ENCODE results near the gene SLC22A5.
"Not testable (repeated sequence)": the region's sequence is repeated elsewhere in the genome, so short reads cannot be mapped to it uniquely, and the experiment has no call there.

The SLC22A5 gene

DNA sequence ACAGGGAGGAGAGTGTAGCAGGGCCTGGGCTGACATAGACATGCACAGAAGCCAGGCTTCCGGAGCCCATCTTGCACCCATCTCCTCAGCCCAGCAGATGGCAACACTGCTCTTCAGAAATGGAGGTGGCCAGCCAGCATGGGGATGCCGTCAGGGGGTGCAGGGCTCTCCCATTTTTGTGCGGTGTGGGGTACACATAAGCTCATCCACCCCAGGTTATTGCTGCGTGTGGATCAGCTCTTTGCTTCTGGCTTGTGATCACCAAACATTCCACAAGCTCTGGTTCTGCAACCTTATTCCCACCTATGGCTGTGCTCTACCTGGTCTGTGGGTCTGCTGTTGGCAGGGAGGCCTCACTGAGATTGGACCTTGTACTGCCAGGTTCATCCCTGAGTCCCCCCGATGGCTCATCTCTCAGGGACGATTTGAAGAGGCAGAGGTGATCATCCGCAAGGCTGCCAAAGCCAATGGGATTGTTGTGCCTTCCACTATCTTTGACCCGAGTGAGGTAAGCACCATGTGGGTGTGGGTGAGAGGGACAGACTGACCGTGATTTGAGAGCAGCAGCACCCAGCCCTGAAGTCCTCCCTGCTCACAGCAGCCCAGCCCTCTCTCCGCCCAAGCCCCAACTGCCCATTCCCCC lies 17.3 kb downstream of the SLC22A5 start:
- in situ Hi-C loops (cut with MboI; ENCODE audit: low sequenced_read_pairs): loop anchor here (25.0 kb wide), 2 partner anchors 324 to 451 kb away; partner anchors contain the start of genes CSF2, IL3 and SHROOM1

DNA sequence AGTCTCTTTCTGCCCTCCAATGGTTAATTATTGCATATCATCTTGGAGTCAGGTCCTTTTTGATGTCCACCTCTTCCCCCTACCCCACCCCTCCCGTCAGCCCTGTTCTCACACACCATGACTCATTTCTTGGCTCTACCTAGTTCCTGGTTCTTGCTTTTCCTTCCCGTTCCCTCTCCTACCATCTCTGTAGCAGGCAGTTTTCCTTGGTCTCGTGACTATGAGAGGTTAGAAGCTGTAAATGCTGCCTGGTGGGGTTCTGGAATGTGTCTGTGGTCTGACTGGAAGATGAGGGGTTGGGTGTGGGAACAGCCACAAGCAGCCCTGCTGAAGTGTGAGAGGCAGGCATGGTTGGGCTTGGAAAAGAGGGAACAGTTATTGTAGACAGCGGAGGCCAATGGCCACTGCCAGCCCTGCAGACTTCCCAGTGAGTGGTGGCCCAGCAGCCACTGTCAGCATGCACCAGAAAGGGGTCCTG lies 18.2 kb downstream of the SLC22A5 start:
- in situ Hi-C loops (cut with MboI; ENCODE audit: low sequenced_read_pairs): loop anchor here (25.0 kb wide), 2 partner anchors 325 to 450 kb away; partner anchors contain the start of genes CSF2, IL3 and SHROOM1

DNA sequence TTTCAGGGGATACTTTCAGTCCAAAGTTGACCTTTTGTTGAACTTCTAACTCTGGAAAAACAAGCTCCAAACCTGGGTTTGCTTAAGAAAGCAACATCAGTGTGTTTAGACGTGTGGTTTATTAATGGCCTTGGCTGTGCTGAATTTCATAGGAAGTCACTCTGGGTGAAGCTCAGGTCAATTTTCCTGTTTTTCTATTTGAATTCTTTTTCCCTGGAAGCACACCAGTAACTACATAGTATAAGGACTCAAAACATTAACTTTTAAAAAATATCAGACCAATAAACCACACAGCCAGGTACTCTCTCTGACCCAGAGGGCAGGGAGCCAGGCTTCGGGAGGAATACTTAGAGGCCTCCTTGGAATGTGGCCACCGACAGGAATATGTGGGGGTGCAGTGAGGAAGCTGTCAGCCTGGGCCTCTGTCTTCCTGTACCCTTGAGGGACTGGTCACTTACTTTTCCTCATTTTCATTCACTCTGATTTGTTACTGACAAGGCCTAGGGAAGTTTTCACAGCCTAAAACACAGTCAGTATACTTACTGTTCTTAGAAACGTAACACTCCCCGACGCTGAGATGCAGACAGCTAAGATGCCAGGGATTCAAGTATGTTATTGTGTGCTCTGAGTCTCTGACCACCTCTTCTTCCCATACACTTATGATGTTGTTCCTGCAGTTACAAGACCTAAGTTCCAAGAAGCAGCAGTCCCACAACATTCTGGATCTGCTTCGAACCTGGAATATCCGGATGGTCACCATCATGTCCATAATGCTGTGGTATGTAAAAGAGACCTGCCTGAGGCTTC lies 18.9 kb downstream of the SLC22A5 start:
- in situ Hi-C loops (cut with MboI; ENCODE audit: low sequenced_read_pairs): loop anchor here (25.0 kb wide), 2 partner anchors 326 to 449 kb away; partner anchors contain the start of genes CSF2, IL3 and SHROOM1

DNA sequence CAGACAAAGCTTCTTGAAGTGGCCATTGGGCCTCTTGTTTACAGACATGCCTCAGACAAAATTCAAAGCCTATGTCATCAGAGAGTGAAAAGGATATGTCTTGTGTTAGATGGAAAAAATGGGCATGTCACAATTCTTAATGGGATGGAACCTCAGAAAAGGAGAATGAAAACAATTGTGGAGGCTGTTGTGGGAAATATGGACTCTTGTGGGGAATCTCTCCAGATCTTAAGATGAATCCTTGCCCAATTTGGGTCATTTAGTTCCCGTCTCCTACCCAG lies 19.5 kb downstream of the SLC22A5 start:
- in situ Hi-C loops (cut with MboI; ENCODE audit: low sequenced_read_pairs): loop anchor here (25.0 kb wide), 2 partner anchors 327 to 448 kb away; partner anchors contain the start of genes CSF2, IL3 and SHROOM1

DNA sequence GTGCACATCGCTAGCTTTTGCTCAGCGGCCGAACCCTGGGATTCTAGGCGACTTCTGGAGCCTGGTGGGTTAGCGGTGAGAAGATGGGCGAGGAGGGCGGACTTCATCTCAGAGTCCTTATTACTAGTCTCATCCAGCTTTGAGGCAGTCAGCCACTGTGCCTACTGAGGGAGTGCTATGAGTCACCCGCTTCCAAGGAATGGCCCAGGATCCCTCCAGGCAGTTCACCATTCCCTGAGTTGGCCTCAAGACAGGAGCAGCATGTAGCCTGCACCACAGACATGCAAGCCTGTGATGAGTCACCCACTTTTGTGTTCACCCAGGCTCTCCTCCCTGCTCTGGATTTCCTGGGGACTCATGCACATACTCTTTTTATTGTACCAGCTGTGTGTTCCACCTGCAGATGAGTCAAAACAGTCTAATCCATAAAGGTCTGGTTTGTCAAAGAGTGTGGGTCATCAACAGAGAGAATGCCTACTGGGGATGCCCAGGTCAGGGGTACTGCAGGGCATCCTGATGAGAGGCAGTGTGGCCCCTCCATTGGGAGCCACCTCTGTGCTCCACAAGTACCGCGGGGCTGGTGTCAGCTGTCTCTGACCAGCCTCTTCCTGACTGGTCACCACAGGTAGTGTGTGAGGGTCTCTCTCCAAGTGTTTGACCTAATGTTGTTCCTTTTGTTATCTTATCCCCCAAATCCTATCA lies 20.2 kb downstream of the SLC22A5 start:
- in situ Hi-C loops (cut with MboI; ENCODE audit: low sequenced_read_pairs): loop anchor here (25.0 kb wide), 2 partner anchors 327 to 448 kb away; partner anchors contain the start of genes CSF2, IL3 and SHROOM1

DNA sequence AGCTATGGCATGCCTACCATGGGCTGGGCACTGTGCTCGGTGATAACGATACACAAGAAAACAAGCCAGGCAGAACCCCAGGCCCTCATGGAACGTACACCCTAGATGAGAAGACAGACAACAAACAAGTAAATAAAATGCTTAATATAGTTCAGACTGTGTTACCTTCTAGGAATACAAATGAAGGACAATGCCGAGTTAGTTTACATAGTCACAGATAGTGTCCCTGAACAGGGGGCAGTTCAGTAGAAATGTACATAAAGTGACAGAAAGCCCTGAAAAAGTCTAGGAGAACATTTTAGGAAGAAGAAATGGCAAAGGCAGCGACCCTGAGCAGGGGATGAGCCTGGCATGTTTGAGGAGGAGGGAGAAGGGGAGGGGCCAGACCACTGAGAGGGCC lies 21.7 kb downstream of the SLC22A5 start:
- in situ Hi-C loops (cut with MboI; ENCODE audit: low sequenced_read_pairs): loop anchor here (25.0 kb wide), 2 partner anchors 329 to 446 kb away; partner anchors contain the start of genes CSF2, IL3 and SHROOM1

DNA sequence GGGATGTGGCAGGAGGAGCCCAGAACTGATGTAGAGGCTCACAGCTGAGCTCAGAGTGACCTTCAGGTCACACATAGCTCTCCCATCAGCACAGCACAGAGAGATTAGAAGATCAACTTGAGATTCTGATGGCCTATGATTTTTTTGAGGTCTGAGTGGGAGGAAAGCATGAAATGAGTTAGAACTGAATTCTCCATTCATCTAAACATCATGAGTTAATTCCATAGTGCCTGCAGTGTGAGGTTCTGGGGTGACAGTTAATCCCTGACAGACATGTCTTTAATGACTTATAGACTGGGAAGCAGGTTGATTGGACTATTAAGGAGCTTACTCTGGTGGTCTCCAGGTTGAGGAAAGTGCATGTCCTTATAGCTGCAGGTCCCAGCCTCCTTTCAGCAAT lies 22.4 kb downstream of the SLC22A5 start:
- in situ Hi-C loops (cut with MboI; ENCODE audit: low sequenced_read_pairs): loop anchor here (25.0 kb wide), 2 partner anchors 330 to 445 kb away; partner anchors contain the start of genes CSF2, IL3 and SHROOM1

DNA sequence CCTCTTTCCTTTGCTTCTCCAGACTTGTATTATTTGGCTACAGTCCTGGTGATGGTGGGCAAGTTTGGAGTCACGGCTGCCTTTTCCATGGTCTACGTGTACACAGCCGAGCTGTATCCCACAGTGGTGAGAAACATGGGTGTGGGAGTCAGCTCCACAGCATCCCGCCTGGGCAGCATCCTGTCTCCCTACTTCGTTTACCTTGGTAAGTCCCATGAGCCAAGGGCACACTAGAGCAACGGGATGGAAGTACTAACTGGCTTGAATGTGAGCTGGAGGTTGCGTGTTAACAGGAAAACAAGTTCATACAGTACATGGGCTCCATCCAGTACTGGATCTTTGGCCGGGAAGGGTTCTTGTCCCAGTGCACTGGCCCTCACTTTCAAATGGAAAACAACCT lies 22.9 kb downstream of the SLC22A5 start:
- in situ Hi-C loops (cut with MboI; ENCODE audit: low sequenced_read_pairs): loop anchor here (25.0 kb wide), 2 partner anchors 330 to 445 kb away; partner anchors contain the start of genes CSF2, IL3 and SHROOM1

DNA sequence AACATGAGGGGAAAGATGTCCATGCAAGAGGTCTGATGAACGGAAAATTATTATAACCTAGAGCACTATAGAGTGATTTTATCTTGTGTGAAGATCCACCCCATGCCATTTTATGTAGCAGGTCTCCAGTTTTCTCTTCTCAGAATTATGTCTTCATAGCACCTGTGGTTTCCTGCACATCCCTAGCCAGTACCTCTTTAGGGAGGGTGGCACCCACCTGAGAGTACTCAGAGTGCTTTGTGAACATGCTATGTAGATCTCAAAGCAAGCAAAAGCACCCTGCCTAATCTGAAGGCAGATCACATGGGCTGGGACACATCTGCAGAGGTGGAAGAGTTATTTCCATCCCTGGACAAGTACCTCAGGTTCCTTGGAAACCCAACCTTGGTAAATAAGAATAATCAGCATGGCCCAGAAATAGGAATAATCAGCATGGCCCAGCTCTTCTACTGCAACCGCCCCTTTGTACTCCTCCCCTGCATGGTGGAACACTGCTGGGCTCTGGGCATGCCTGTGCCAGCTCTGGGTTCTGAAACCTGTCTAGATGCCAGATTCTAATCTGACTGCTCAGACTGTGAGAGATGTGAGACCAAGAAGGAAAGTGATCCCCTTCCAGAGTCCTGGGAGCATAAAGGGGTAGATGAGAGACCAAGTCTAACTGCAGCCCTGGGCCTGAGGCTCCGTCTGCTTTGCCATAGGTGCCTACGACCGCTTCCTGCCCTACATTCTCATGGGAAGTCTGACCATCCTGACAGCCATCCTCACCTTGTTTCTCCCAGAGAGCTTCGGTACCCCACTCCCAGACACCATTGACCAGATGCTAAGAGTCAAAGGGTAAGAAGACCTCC lies 23.7 kb downstream of the SLC22A5 start:
- in situ Hi-C loops (cut with MboI; ENCODE audit: low sequenced_read_pairs): loop anchor here (25.0 kb wide), 2 partner anchors 331 to 444 kb away; partner anchors contain the start of genes CSF2, IL3 and SHROOM1

DNA sequence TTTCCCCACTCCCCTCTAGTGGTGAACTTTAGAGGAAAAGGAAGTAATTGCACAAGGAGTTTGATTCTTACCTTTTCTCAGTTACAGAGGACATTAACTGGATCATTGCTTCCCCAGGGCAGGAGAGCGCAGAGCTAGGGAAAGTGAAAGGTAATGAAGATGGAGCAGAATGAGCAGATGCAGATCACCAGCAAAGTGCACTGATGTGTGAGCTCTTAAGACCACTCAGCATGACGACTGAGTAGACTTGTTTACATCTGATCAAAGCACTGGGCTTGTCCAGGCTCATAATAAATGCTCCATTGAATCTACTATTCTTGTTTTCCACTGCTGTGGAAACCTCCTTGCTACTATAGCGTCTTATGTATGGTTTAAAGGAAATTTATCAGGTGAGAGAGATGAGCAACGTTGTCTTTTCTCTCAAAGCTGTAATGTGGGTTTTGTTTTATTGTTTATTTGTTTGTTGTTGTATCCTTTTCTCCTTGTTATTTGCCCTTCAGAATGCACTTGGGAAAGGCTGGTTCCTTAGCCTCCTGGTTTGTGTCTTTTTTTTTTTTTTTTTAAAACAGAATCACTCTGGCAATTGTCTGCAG lies 25.3 kb downstream of the SLC22A5 start:
- in situ Hi-C loops (cut with MboI; ENCODE audit: low sequenced_read_pairs): loop anchor here (25.0 kb wide), 2 partner anchors 332 to 443 kb away; partner anchors contain the start of genes CSF2, IL3 and SHROOM1

DNA sequence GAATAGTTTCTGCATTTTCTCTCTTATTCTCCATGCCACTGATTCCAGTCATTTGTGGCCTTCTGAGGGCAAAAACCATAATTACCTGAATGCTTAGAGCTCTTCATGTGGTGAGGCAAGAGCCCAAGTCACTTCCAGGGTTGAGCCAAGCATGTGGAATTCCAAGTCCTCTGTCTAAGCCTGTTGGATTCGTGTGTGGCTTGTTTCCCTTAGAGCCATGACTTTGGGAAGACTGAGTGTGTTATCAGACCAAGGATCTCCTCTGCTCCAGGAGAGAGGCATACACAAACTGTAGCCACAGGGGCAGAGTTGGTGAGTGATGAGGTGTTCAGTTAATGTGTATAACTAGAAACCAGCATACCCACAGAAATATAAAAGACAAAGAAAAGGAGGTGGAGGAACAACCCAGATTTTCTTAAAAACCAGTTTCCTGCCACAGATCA lies 27.1 kb downstream of the SLC22A5 start:
- in situ Hi-C loops (cut with MboI; ENCODE audit: low sequenced_read_pairs): loop anchor here (25.0 kb wide), 2 partner anchors 334 to 441 kb away; partner anchors contain the start of genes CSF2, IL3 and SHROOM1

DNA sequence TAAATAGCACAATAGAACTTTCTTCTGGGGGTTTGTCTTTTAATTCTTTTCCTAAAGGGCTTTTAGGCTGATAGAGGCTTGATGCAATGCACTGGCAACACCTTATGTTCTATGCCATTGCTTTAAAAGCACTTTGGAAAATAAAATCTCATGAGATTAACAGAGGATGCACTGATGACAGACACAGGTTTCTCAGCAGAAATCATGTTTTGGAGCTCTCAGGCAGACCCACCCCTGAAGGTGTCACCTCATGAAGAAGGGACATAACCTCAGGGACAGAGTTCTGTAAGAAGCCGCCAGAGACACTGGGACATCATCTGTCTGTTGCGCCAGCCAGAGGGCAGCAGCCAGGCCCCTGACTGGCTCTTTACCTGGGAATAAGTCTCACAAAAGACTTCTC lies 27.7 kb downstream of the SLC22A5 start:
- in situ Hi-C loops (cut with MboI; ENCODE audit: low sequenced_read_pairs): loop anchor here (25.0 kb wide), 2 partner anchors 335 to 440 kb away; partner anchors contain the start of genes CSF2, IL3 and SHROOM1

DNA sequence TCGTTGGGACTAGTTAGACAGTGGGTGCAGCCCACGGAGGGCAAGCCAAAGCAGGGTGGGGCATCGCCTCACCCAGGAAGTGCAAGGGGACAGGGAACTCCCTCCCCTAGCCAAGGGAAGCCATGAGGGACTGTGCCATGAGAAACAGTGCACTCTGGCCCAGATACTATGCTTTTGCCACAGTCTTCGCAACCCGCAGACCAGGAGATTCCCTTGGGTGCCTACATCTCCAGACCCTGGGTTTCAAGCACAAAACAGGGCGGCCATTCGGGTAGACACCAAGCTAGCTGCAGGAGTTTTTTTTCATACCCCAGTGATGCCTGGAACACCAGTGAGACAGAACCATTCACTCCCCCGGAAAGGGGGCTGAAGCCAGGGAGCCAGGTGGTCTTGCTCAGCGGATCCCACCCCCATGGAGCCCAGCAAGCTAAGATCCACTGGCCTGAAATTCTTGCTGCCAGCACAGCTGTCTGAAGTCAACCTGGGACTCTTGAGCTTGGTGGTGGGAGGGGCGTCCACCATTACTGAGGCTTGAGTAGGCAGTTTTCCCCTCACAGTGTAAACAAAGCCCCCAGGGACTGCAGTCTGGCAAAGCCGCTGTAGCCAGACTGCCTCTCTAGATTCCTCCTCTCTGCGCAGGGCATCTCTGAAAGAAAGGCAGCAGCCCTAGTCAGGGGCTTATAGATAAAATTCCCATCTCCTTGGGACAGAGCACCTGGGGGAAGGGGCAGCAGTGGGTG lies 28.6 kb downstream of the SLC22A5 start:
- in situ Hi-C loops (cut with MboI; ENCODE audit: low sequenced_read_pairs): loop anchor here (25.0 kb wide), 2 partner anchors 336 to 439 kb away; partner anchors contain the start of genes CSF2, IL3 and SHROOM1

DNA sequence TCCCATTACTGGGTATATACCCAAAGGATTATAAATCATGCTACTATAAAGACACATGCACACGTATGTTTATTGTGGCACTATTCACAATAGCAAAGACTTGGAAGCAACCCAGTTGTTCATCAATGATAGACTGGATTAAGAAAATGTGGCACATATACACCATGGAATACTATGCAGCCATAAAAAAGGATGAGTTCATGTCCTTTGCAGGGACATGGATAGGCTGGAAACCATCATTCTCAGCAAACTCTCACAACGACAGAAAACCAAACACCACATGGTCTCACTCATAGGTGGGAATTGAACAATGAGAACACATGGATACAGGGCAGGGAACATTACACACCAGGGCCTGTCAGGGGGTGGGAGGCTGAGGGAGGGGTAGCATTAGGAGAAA lies 34.5 kb downstream of the SLC22A5 start:
- in situ Hi-C loops (cut with MboI; ENCODE audit: low sequenced_read_pairs): not testable (repeated sequence)

DNA sequence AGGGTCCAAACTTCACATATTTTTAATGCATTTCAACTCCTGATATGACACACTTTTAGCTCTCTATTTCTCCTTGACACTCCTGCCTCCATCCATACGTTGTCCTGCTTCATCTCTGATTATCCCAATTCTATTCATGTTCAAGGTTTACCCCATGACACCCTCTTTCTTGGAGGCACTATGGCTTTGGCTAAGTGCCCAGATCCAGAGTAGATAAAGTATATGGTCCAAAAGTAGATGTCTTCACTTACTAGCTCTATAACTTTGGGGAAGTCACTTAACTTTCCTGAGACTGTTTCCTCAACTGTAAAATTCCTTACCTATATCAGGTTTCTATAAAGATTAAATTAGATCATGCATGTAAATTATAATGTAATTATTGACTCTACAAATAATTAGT lies 36.1 kb downstream of the SLC22A5 start:
- in situ Hi-C loops (cut with MboI; ENCODE audit: low sequenced_read_pairs): no loop called here

DNA sequence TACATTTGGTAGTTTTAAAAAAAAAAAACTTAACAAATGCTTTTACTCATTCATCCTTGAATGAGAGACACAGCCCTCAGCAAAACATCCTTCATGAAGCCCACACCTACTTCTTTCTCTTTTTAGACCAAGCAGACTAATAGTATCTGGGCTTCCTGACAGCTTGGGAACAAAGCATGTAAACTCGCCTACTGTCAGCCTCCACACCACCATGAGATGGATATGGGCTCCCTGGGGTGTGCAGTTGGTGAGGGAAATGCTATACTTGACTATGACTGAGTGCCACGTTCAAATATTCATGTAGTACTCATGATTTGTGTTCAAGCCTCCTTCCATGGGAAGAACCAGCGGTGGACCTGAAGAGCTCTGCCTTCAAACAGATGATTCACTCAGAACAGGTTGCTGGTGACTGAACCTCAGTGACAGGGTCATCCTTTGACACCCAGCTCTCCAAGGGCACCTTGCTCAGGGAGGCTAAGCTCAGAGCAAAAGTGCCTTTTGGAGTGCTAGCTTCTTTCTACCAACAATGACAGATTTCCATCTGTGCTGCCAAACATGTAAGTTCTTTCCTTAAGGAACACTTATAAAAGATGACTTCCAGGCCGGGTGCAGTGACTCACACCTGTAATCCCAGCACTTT lies 36.8 kb downstream of the SLC22A5 start:
- in situ Hi-C loops (cut with MboI; ENCODE audit: low sequenced_read_pairs): no loop called here

DNA sequence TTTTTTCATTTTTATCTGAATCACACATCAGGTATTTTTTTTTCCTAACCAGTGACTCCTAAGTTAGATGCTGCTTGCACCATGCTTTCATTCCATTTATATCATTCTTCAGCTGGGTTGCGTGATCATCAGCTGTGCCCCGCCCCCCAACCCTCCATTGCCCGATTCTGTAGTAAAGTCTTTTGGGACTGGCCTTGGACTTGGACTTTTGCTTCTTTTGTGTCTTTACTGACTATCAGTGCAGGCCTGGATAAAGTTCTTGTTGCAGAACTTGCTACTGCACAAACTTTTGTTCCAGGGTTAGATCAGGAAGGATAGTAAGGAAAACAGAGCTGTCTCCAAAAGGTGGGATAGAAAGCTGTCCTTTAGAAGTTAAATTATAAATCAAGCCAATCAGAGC lies 38.5 kb downstream of the SLC22A5 start:
- in situ Hi-C loops (cut with MboI; ENCODE audit: low sequenced_read_pairs): no loop called here

DNA sequence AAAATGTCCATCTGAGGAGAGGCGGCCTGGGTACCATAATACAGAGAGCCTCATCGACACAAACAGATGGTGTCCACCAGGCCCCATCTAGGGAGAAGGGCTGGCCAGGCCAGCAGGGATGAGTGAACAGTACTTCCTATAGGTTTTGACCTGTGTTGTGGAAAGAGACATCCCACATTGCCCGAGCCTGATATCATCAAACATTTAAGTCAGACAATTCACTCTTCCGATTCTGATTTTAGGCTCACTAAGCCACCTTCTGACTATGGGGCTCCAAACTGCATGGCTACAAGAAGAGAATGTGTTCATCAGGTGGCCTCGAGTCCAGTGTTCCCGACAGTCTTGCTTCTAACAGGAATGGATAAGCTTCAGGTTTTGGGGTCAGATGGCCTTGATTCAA lies 38.9 kb downstream of the SLC22A5 start:
- in situ Hi-C loops (cut with MboI; ENCODE audit: low sequenced_read_pairs): no loop called here

Measured in HL-60/S4 treated with retinoic acid at 250 ng/mL for 4 days and 3 days (cell line).